Endothelial cell of umbilical vein (primary cell): Measurements from ENCODE around the gene SLC1A3. TPM values are rescaled to one million over a fixed set of nuclear protein-coding genes. Genes with fewer than 3 reads are reported as not detected.

Experiments
- BruUV-seq: library from RNA; stranded (reverse); fragments of 400-500 nt; replicated peaks from 2 replicates; lab custom pipeline; 2021; lab: Mats Ljungman, UMichigan
- CTCF ChIA-PET: fragments of 300-600, 350-600 bp; sonication (Branson Sonifier 250); formaldehyde crosslinking; loops from one replicate; lab custom pipeline; 2021; ENCODE audit warnings: antibody characterized with exemption, inconsistent platforms; lab: Charles Lee
- POLR2A ChIA-PET: fragments of 300-600, 350-600 bp; sonication (Branson Sonifier 250); formaldehyde crosslinking; loops from one replicate; lab custom pipeline; 2021; ENCODE audit warnings: antibody characterized with exemption, inconsistent platforms; lab: Charles Lee
- DNase-seq: peaks from one replicate; pipeline ENCODE4 v3.0.0-alpha.2; 2011; ENCODE audit warnings: low read depth, low spot score
- FAIRE-seq: peaks from 2 replicates; lab custom pipeline; 2011; peaks lifted over from hg19 to GRCh38; lab: Jason Lieb, UNC
- H2AFZ ChIP-seq: 2 replicates; pipeline ENCODE4 v1.6.0; 2012; ENCODE audit warnings: low read depth, low read length, control low read depth, inconsistent platforms
- H3K27ac ChIP-seq: 2 replicates; pipeline ENCODE4 v1.5.1; 2011; ENCODE audit warnings: low read depth, mild to moderate bottlenecking, control low read depth, low read length, moderate library complexity; ENCODE audit not compliant: insufficient read depth
- H3K27me3 ChIP-seq, 2 experiments: 2 replicates each; pipeline versions ENCODE4 v1.6.0 to v1.6.1; 2011; ENCODE audit warnings: low read length in 2 of 2, mixed read lengths in 1 of 2; ENCODE audit not compliant: control insufficient read depth in 2 of 2, insufficient read depth in 2 of 2
- H3K36me3 ChIP-seq, 2 experiments: 2 replicates in 1 of 2; 3 replicates in 1 of 2; pipeline ENCODE4 v1.5.1; 2011; ENCODE audit warnings: low read length in 2 of 2, mild to moderate bottlenecking in 1 of 2, moderate library complexity in 1 of 2; ENCODE audit not compliant: control insufficient read depth in 2 of 2, insufficient read depth in 2 of 2; ENCODE audit errors: extremely low read depth in 1 of 2
- H3K4me1 ChIP-seq: 3 replicates; pipeline ENCODE4 v1.5.1; 2011; ENCODE audit warnings: mild to moderate bottlenecking, low read length; ENCODE audit not compliant: control insufficient read depth, insufficient read depth; ENCODE audit errors: extremely low read depth
- H3K4me2 ChIP-seq: 2 replicates; pipeline ENCODE4 v1.6.1; 2011; ENCODE audit warnings: low read length, control low read depth, mixed read lengths; ENCODE audit not compliant: insufficient read depth
- H3K4me3 ChIP-seq, 3 experiments: fragments of 200-600 bp in 1 of 3; sonication (generic), shearing (Covaris generic) in 1 of 3; replicated peaks in 1 of 3; 2 replicates each; pipeline ENCODE4 v1.5.1; 2011 to 2016; ENCODE audit warnings: control low read depth in 3 of 3, low read length in 3 of 3, mild to moderate bottlenecking in 2 of 3, inconsistent platforms in 1 of 3, low read depth in 1 of 3, moderate library complexity in 1 of 3; ENCODE audit not compliant: insufficient read depth in 1 of 3
- H3K79me2 ChIP-seq: 2 replicates; pipeline ENCODE4 v1.6.0; 2012; ENCODE audit warnings: low read length, inconsistent platforms; ENCODE audit not compliant: control insufficient read depth, insufficient read depth
- H3K9ac ChIP-seq: replicated peaks from 2 replicates; pipeline ENCODE3; 2011; ENCODE audit warnings: low read length, control low read depth; ENCODE audit not compliant: insufficient read depth; ENCODE audit errors: extremely low read depth
- H3K9me1 ChIP-seq: replicated peaks from 3 replicates; pipeline ENCODE4 v1.6.0; 2011; ENCODE audit warnings: mild to moderate bottlenecking, low read length; ENCODE audit not compliant: control insufficient read depth, insufficient read depth; ENCODE audit errors: extremely low read depth
- H3K9me3 ChIP-seq: replicated peaks from 2 replicates; pipeline ENCODE4 v1.5.1; 2012; ENCODE audit warnings: low read length, inconsistent platforms; ENCODE audit not compliant: control insufficient read depth, insufficient read depth
- H4K20me1 ChIP-seq: replicated peaks from 2 replicates; pipeline ENCODE3; 2011; ENCODE audit warnings: mild to moderate bottlenecking, low read length; ENCODE audit not compliant: control insufficient read depth, insufficient read depth; ENCODE audit errors: extremely low read depth
- EZH2 ChIP-seq: IDR thresholded peaks from 2 replicates; pipeline ENCODE4 v1.6.1; 2012; ENCODE audit warnings: borderline replicate concordance, low read depth, mild to moderate bottlenecking, moderate library complexity, low read length, inconsistent platforms; ENCODE audit not compliant: severe bottlenecking
- FOS ChIP-seq: IDR thresholded peaks from 2 replicates; pipeline ENCODE4 v1.6.1; 2011; ENCODE audit warnings: mild to moderate bottlenecking, low read length, moderate library complexity, borderline replicate concordance; ENCODE audit not compliant: insufficient read depth
- GATA2 ChIP-seq: IDR thresholded peaks from 2 replicates; pipeline ENCODE4 v1.7.0; 2011; ENCODE audit warnings: low read depth, mild to moderate bottlenecking, moderate library complexity, mixed read lengths, low read length; ENCODE audit not compliant: insufficient read length, insufficient read depth
- JUN ChIP-seq: IDR thresholded peaks from 2 replicates; pipeline ENCODE4 v1.6.1; 2011; ENCODE audit warnings: borderline replicate concordance, low read depth; ENCODE audit not compliant: insufficient read length, insufficient read depth
- MYC ChIP-seq: IDR thresholded peaks from one replicate; pipeline ENCODE4 v1.6.1; 2011; ENCODE audit warnings: mild to moderate bottlenecking, low read depth, low read length
- POLR2A ChIP-seq: IDR thresholded peaks from 2 replicates; pipeline ENCODE4 v1.6.1; 2012; ENCODE audit warnings: low read depth, mild to moderate bottlenecking, control low read depth, low read length
- POLR2AphosphoS5 ChIP-seq: IDR thresholded peaks from 2 replicates; pipeline ENCODE4 v1.6.1; 2012; ENCODE audit warnings: low read depth, mild to moderate bottlenecking, control low read depth, low read length, moderate library complexity; ENCODE audit not compliant: insufficient read depth
- dilution Hi-C: fragments of 300-500 bp; cut with MboI; formaldehyde crosslinking; loops from one replicate; pipeline ENCODE4 v1.15.0; 2019; ENCODE audit warnings: low sequenced_read_pairs; ENCODE audit not compliant: extremely low pct_ligation_motif_present
- intact Hi-C: fragments of 100-400 bp; cut with micrococcal nuclease; formaldehyde crosslinking; loops from one replicate; pipeline ENCODE4 v1.10.0; 2022
- polyA plus RNA-seq, 4 experiments: library from polyadenylated mRNA; depleted of rRNA in 3 of 4; stranded (reverse) in 3 of 4; unstranded in 1 of 4; fragments of >200 nt; gene quantifications; 2 replicates each; pipeline versions ENCODE4 v1.2.1 to v1.2.3, GENCODE V29; 2011 to 2012; ENCODE audit warnings: missing spikeins in 1 of 4
- total RNA-seq: library from RNA; stranded (reverse); gene quantifications from 2 replicates; pipeline ENCODE4 v1.2.3, GENCODE V29; 2021
- TF ChIP-seq, protein P1 (sequence below), 2 donors: IDR thresholded peaks; 1 replicate in 1 of 2; 2 replicates in 1 of 2; pipeline ENCODE4 v1.5.1; 2011; ENCODE audit warnings: low read length in 2 of 2, mild to moderate bottlenecking in 2 of 2, moderate library complexity in 2 of 2, control low read depth in 1 of 2, inconsistent platforms in 1 of 2, low read depth in 1 of 2; ENCODE audit not compliant: insufficient read depth in 1 of 2; ENCODE audit errors: extremely low read depth in 1 of 2
- TF ChIP-seq, protein P2 (sequence below): IDR thresholded peaks from 2 replicates; pipeline ENCODE4 v1.6.1; 2011; ENCODE audit not compliant: insufficient read depth, insufficient read length

Gene SLC1A3
- total and polyA plus RNA-seq, 2 donors (not counting 3 experiments of a cell fraction or from before 2014, with no cell fraction given) = 0.36 TPM; not detected in 1

DNA sequence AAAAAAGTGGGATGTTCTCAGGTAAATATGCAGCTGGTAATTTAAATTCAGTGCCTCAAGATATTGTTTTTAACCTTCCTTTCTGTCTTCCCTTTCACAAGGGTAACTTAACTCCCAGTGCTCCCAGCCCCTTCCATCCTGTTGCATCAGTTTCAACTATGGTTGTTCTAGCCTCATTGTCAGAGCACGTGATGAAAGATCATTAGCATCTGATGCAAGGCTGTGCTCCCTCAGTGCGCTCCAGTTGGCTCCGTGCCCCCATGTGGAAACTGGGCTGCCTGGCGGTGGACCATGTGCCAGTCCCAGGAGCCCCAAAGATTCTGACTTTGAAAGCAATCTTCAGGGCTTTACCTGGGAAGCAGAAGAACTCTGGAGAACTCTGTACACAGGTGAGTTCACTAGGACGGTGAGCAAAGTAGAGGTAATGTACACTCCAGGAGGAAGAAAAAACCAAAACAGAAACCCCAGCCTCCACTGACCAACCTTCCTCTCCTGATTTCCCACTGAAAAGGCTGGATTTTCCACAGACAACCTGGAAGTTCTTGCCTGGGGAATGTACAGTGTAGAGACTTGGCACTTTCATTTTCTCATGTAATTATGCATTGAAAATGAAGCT is 96.9 kb downstream of the SLC1A3 start:
- FAIRE-seq = no peak
- DNase-seq = no peak
- H3K4me2 ChIP-seq = no peak overlapping the region
- no peaks in the 10 kb centered on the region for H3K36me3 ChIP-seq
- H3K4me1 ChIP-seq = no peaks in the 10 kb centered on the region
- no peak overlapping the region for H2AFZ ChIP-seq
- no peaks in the 10 kb centered on the region for H3K79me2 ChIP-seq
- CTCF ChIA-PET = interaction anchor here (1.2 kb wide), 1 partner anchor 13 kb away, joined by 4 read pairs; no protein-coding TSS in a partner anchor
- POLR2A ChIA-PET = no interaction called here
- intact Hi-C loops (no loop called here), dilution Hi-C loops (no loop called here)
- TF ChIP-seq, protein P1, sequence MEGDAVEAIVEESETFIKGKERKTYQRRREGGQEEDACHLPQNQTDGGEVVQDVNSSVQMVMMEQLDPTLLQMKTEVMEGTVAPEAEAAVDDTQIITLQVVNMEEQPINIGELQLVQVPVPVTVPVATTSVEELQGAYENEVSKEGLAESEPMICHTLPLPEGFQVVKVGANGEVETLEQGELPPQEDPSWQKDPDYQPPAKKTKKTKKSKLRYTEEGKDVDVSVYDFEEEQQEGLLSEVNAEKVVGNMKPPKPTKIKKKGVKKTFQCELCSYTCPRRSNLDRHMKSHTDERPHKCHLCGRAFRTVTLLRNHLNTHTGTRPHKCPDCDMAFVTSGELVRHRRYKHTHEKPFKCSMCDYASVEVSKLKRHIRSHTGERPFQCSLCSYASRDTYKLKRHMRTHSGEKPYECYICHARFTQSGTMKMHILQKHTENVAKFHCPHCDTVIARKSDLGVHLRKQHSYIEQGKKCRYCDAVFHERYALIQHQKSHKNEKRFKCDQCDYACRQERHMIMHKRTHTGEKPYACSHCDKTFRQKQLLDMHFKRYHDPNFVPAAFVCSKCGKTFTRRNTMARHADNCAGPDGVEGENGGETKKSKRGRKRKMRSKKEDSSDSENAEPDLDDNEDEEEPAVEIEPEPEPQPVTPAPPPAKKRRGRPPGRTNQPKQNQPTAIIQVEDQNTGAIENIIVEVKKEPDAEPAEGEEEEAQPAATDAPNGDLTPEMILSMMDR (IDR thresholded peaks at IDR 0.05; ENCODE audit: extremely low read depth in 1 of 2, insufficient read depth in 1 of 2, low read depth in 1 of 2, low read length in 2 of 2) = no peak
- no peak for TF ChIP-seq POLR2A
- TF ChIP-seq JUN = no peak
- TF ChIP-seq, protein P2, sequence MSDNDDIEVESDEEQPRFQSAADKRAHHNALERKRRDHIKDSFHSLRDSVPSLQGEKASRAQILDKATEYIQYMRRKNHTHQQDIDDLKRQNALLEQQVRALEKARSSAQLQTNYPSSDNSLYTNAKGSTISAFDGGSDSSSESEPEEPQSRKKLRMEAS = no peak
- TF ChIP-seq POLR2AphosphoS5 = no peak
- TF ChIP-seq FOS = no peak
- TF ChIP-seq GATA2 = no peak
- no peak for TF ChIP-seq EZH2
- TF ChIP-seq MYC = no peak
- no peaks in the 10 kb centered on the region for H4K20me1 ChIP-seq
- H3K9ac ChIP-seq = no peak overlapping the region
- no peaks in the 10 kb centered on the region for H3K9me1 ChIP-seq
- no peak overlapping the region for H3K27ac ChIP-seq
- H3K9me3 ChIP-seq = no peaks in the 10 kb centered on the region
- H3K27me3 ChIP-seq = peaks cover 16 to 21% of the 10 kb centered on the region in 2 experiments
- no peak overlapping the region for H3K4me3 ChIP-seq
- BruUV-seq = no TSS peak
